Thyroid gland (tissue), 4 donors: ENCODE data around the gene IFNAR2.

ENCODE experiments used
- CTCF ChIP-seq, 6 experiments: fragments of 200-600 bp in 3 of 6; fragments of 450-650 bp in 3 of 6; sonication (generic) in 3 of 6; IDR thresholded peaks; one replicate each; pipeline ENCODE4 v1.5.1; 2016 to 2019; ENCODE audit warnings: antibody characterized with exemption in 6 of 6, mild to moderate bottlenecking in 2 of 6, inconsistent platforms in 1 of 6, moderate library complexity in 1 of 6
- POLR2A ChIP-seq, 2 donors: fragments of 450-650 bp; IDR thresholded peaks; one replicate each; pipeline ENCODE4 v1.6.1; 2017; ENCODE audit warnings: antibody characterized with exemption in 2 of 2, mild to moderate bottlenecking in 2 of 2, moderate library complexity in 1 of 2

- TF ChIP-seq POLR2A (IDR thresholded peaks at IDR 0.05) (no peak), CTCF (IDR thresholded peaks at IDR 0.05) (no peak)
Observed at GRCh38 chr21:33267250-33267649, 37.5 kb downstream of the IFNAR2 start.
